KOPT-K1 (cell line): ENCODE measurements around the gene CCDC85B.
"Not testable (repeated sequence)": the region's sequence is repeated elsewhere in the genome, so short reads cannot be mapped to it uniquely, and the experiment has no call there.

ENCODE experiments used
- H3K27ac ChIP-seq: fragments of 200-600 bp; sonication (generic); 2 replicates; pipeline ENCODE4 v1.5.1; 2016; ENCODE audit warnings: antibody characterized with exemption, mild to moderate bottlenecking, low read depth, low read length; ENCODE audit not compliant: poor library complexity, severe bottlenecking
- H3K36me3 ChIP-seq: fragments of 200-600 bp; sonication (generic); 2 replicates; pipeline ENCODE4 v1.5.1; 2017; ENCODE audit warnings: antibody characterized with exemption, mild to moderate bottlenecking, low read length, moderate library complexity; ENCODE audit not compliant: insufficient read depth
- H3K9me3 ChIP-seq: fragments of 200-600 bp; sonication (generic); 2 replicates; pipeline ENCODE4 v1.5.1; 2017; ENCODE audit warnings: antibody characterized with exemption, low read length, mild to moderate bottlenecking; ENCODE audit not compliant: insufficient read depth, poor library complexity, severe bottlenecking

The CCDC85B gene

DNA sequence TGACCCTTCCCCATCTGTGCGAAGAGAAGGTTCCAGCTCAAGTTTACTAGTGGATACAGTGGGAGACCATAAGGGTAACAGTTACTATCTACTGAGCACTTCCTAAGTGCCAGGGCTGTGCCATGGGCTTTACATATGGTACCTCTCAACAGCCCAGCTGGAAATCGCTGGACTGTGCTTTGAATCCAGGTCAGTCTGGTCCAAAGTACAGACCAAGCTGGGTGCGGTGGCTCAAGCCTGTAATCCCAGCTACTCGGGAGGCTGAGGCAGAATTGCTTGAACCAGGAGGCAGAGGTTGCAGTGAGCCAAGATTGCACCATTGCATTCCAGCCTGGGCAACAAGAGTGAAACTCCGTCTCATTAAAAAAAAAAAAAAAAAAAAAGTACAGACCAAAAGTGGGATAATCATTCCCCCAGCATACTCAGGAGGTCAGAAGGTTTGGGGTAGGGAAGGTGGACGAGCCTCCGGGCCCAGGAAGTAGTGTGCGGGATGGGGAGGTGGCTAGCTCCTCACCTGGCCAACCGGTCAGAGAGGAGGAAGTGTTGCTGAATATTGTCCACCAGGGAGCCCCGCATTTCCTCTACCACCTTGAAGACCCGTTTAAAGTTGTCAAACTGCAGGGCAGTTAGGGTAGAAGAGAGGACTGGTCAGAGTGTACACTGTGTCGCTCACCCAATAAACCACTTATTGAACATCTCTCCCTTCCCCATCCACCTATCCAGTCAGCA is 4.5 kb upstream of the CCDC85B start:
- no peaks in the 10 kb centered on the region for H3K9me3 ChIP-seq
- H3K36me3 ChIP-seq = peaks cover 56% of the 10 kb centered on the region
- H3K27ac ChIP-seq = no peak overlapping the region

DNA sequence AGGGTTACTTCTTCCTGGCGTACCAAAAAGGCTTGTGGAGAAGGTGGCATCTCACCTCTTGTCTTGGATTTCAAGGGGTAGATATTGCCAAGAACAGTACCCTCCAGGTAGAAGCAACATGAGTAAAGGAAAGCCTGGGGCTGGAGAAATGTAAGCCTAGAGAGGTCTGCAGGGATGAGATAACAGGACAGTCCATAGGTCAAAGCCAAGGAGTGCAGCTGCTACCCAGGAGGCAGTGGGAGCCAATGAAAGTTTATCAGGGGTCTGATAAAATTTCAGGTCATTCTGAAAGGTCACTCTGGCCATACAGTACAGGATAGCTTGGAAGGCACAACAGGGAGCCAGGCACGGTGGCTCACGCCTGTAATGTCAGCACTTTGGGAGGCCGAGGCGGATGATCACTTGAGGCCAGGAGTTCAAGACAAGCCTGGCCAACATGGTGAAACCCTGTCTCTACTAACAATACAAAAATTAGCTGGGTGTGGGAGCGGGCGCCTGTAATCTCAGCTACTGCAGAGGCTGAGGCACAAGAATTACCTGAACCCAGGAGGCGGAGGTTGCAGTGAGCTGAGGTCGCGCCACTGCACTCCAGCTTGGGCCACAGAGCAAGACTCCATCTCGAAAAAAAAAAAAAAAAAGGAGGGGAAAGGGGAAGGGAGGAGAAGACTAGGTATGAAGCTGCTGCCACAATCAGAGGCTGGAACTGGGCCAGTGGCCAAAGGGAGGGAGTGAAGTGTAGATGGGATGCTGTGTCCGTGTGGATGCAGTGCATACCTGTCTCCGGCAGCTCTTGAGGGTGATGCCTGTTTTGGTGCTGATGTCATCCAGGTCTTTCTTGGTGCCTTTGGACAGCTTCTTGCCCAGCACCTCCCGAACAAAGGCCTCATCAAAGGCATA is 3.4 kb upstream of the CCDC85B start:
- peak overlapping the region; percentile 71 for H3K27ac ChIP-seq
- H3K9me3 ChIP-seq = no peaks in the 10 kb centered on the region
- H3K36me3 ChIP-seq = peaks cover 49% of the 10 kb centered on the region

DNA sequence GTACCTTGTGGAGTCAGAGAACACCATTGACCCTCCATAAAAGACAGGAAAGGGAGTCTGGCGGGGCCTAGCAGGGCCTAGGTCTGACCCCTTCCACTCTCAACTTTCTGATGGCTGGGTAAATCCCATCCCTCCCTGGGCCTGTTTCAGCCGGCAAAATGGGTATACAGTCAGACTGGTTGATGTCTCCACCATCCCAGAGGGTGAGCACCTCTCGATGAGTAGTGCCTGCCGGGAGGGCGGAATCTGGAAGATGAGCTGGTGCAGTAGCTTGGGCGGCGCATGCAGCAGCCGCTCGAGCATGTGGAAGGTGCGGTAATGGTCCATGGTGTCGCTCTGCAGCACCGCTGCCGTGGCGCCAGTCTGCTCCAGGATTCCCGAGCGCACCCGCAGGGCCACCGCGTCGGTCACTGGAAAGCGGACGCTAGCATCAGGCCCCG is 2.7 kb upstream of the CCDC85B start:
- Histone ChIP-seq H3K27ac (peak overlapping the region; percentile 71), H3K36me3 (peaks cover 42% of the 10 kb centered on the region), H3K9me3 (no peaks in the 10 kb centered on the region)

- H3K27ac ChIP-seq = peak within 1 kb of the TSS; percentile 71
- H3K36me3 ChIP-seq = peaks cover 37% of the 10 kb centered on the region
- H3K9me3 ChIP-seq = no peaks in the 10 kb centered on the region
Measured at GRCh38 chr11:65888163-65888814, 2.2 kb upstream of the CCDC85B start, which contains the start of gene FIBP. Gene FIBP, minus strand, starts transcription at chr11:65888471. Its CDS starts 53 bp downstream, at chr11:65888418.

DNA sequence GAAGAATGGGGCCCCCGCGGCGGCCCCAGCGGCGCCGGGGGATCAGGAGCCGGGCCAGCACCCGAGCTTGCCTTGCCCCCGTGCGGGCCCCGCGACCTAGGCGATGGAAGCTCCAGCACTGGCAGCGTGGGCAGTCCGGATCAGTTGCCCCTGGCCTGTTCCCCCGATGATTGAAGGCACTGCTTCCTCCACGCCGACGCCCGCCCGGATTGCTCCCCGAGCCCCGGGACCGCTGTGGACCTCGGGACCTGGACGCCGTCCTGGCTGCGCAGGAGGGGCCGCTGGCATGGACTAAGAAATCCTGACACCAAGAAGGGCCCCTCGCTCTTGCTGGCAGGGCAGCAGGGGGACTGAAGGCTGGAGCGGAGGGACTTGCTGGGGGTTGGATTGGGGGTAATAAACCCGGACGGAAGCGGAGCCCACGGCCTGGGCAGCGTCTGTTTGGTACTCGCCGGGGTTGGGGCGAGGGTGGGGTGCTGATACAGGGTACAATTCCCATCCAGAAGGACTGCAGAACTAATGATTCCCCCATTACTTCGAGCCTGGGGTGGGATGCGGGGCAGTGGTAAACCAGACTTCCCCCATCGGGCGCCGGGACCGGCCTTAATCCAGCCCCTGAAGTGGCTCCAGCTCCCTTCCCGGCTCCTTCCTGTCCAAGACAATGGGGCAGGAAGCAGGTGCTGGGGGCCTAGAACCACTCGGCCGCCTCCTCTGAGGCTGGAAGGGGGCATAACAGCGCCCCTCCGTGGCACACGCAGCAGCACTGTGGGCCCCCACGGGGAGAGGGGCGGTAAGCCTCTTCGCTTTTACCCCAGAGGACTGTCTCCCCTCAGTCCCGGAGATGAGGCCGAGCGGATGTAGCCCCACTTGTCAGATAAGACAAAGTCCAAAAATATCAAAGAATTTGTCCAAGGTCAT is 1.0 kb downstream of the CCDC85B start:
- no peaks in the 10 kb centered on the region for H3K9me3 ChIP-seq
- peaks cover 5% of the 10 kb centered on the region for H3K36me3 ChIP-seq
- H3K27ac ChIP-seq = peak overlapping the region; percentile 71

- not testable (repeated sequence) for H3K9me3 ChIP-seq, H3K36me3 ChIP-seq
- H3K27ac ChIP-seq = peak overlapping the region; percentile 71
Measured at GRCh38 chr11:65892137-65892540, 1.7 kb downstream of the CCDC85B start.

- no peaks in the 10 kb centered on the region for H3K36me3 ChIP-seq
- H3K27ac ChIP-seq = no peak overlapping the region
- no peaks in the 10 kb centered on the region for H3K9me3 ChIP-seq
Measured at GRCh38 chr11:65892661-65893317, 2.3 kb downstream of the CCDC85B start.

GRCh38 chr11:65894034-65894591 is 3.6 kb downstream of the CCDC85B start:
- no peaks in the 10 kb centered on the region for H3K36me3 ChIP-seq
- no peak overlapping the region for H3K27ac ChIP-seq
- no peaks in the 10 kb centered on the region for H3K9me3 ChIP-seq

DNA sequence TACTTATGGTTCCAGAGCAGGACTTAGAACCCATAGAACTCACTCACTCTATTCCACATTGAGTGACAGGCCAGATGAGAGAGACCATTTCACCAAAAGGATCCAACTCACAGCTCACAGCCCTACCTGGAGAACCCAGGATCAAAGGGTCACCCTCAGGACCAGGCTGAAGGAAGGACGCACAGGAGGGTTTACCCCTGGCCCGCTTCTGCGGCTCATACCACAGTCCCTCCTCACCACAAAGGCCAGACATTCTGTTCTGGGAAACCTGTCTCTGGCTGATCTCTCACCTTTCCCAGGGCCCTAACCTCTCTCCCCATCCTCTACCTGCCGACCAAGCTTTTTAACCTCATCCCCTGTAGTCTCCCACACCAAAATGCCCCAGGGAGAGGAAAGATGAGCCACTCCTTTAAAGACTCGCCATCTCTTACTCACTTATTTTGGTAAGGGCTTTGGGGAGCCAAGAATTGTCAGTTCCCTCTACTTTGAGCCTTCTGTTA is 5.1 kb downstream of the CCDC85B start:
- H3K9me3 ChIP-seq = no peaks in the 10 kb centered on the region
- H3K27ac ChIP-seq = no peak overlapping the region
- H3K36me3 ChIP-seq = no peaks in the 10 kb centered on the region

DNA sequence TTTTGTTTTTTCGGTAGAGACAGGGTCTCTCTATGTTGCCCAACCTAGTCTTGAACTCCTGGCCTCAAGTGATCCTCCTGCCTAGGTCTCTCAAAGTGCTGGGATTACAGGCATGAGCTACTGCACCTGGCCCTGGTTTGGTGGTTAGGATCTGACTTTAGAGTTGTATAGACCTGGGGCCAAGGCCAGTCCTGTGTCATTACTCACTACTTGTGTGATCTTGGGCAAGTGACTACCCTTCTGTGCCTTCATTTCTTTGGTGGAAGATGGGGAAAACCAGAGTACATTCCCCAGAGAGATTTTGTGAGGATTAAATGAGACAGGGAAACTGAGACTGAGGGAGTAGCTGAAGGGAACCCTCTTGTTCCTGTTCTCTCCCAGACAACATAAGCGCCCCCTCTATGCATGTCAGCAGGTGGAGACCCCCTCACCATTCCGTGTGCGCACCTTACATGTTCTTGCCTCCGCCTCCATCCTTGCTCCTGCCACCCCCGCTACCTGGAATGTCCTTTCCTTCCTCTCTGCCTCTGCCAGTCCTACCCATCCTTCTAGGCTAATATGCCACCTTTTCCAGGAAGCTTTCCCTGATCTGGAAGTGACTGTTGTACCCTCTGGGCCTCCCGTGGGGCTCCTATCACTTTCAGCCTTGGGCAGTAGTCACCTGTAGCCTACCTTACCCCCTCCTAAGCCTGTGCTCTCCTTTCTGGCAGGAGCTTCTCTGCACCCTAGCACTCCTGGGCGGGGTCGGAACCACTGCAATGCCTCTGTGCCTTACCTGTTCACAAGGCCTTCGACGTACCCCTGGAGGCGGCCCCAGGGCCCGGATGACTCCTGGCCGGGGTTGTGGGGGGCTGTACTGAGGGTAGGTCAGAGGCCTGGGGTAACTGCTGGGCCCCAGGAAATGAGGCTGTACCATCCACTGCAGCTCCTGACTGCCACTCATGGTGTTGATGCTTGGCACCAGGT is 5.8 kb downstream of the CCDC85B start:
- Histone ChIP-seq H3K36me3 (no peaks in the 10 kb centered on the region), H3K9me3 (no peaks in the 10 kb centered on the region), H3K27ac (no peak overlapping the region)

- no peaks in the 10 kb centered on the region for H3K9me3 ChIP-seq
- no peak overlapping the region for H3K27ac ChIP-seq
- no peaks in the 10 kb centered on the region for H3K36me3 ChIP-seq
Measured at GRCh38 chr11:65897020-65897471, 6.6 kb downstream of the CCDC85B start.

- Histone ChIP-seq H3K9me3 (no peaks in the 10 kb centered on the region), H3K36me3 (no peaks in the 10 kb centered on the region), H3K27ac (no peak overlapping the region)
Measured at GRCh38 chr11:65898656-65899355, 8.3 kb downstream of the CCDC85B start.
